Keratinocyte (primary cell): ENCODE data around the gene CLMN. TPM values are rescaled to one million over a fixed set of nuclear protein-coding genes. Genes with fewer than 3 reads are reported as not detected.

Experiments
- DNase-seq: peaks from one replicate; pipeline ENCODE4 v3.0.0-alpha.2; 2011; ENCODE audit warnings: low read depth, missing footprints, low spot score
- FAIRE-seq: peaks from 2 replicates; lab custom pipeline; 2011; peaks lifted over from hg19 to GRCh38; lab: Jason Lieb, UNC
- H2AFZ ChIP-seq: 2 replicates; pipeline ENCODE4 v1.6.0; 2012; ENCODE audit warnings: low read length, control low read depth, inconsistent platforms; ENCODE audit not compliant: control insufficient read depth
- H3K27ac ChIP-seq: 2 replicates; pipeline ENCODE4 v1.5.1; 2011; ENCODE audit warnings: low read length; ENCODE audit not compliant: control insufficient read depth, insufficient read depth
- H3K27me3 ChIP-seq: 3 replicates; pipeline ENCODE4 v1.6.0; 2011; ENCODE audit warnings: low read length; ENCODE audit not compliant: control insufficient read depth, insufficient read depth; ENCODE audit errors: extremely low read depth
- H3K36me3 ChIP-seq, 2 experiments: 2 replicates in 1 of 2; 3 replicates in 1 of 2; pipeline ENCODE4 v1.5.1; 2011; ENCODE audit warnings: low read length in 2 of 2, mild to moderate bottlenecking in 1 of 2; ENCODE audit not compliant: control insufficient read depth in 2 of 2, insufficient read depth in 2 of 2; ENCODE audit errors: extremely low read depth in 1 of 2
- H3K4me1 ChIP-seq: 3 replicates; pipeline ENCODE4 v1.5.1; 2011; ENCODE audit warnings: low read length; ENCODE audit not compliant: control insufficient read depth, insufficient read depth; ENCODE audit errors: extremely low read depth
- H3K4me2 ChIP-seq: 3 replicates; pipeline ENCODE4 v1.6.0; 2011; ENCODE audit warnings: low read depth, low read length; ENCODE audit not compliant: control insufficient read depth, insufficient read depth; ENCODE audit errors: extremely low read depth
- H3K4me3 ChIP-seq, 3 experiments: fragments of 200-600 bp in 1 of 3; sonication (generic) in 1 of 3; 2 replicates in 2 of 3; 3 replicates in 1 of 3; pipeline ENCODE4 v1.5.1; 2011 to 2016; ENCODE audit warnings: low read length in 3 of 3, mild to moderate bottlenecking in 3 of 3, control low read depth in 2 of 3, inconsistent platforms in 1 of 3, low read depth in 1 of 3, mixed read lengths in 1 of 3, mixed run types in 1 of 3, moderate library complexity in 1 of 3; ENCODE audit not compliant: control insufficient read depth in 2 of 3, insufficient read depth in 2 of 3; ENCODE audit errors: extremely low read depth in 1 of 3
- H3K79me2 ChIP-seq: 2 replicates; pipeline ENCODE4 v1.6.0; 2012; ENCODE audit warnings: low read length; ENCODE audit not compliant: control insufficient read depth, insufficient read depth
- H3K9ac ChIP-seq: 3 replicates; pipeline ENCODE4 v1.6.0; 2011; ENCODE audit warnings: low read length; ENCODE audit not compliant: control insufficient read depth, insufficient read depth; ENCODE audit errors: extremely low read depth
- H3K9me1 ChIP-seq: 3 replicates; pipeline ENCODE4 v1.6.0; 2011; ENCODE audit warnings: low read length; ENCODE audit not compliant: control insufficient read depth, insufficient read depth; ENCODE audit errors: extremely low read depth
- H3K9me3 ChIP-seq: 2 replicates; pipeline ENCODE4 v1.5.1; 2012; ENCODE audit warnings: low read depth, low read length; ENCODE audit not compliant: control insufficient read depth
- H4K20me1 ChIP-seq: 3 replicates; pipeline ENCODE4 v1.6.0; 2011; ENCODE audit warnings: low read length; ENCODE audit not compliant: control insufficient read depth, insufficient read depth; ENCODE audit errors: extremely low read depth
- EZH2 ChIP-seq: IDR thresholded peaks from one replicate; pipeline ENCODE4 v1.6.1; 2012; ENCODE audit warnings: inconsistent platforms, mild to moderate bottlenecking, low read length, moderate library complexity
- dilution Hi-C: fragments of 300-500 bp; cut with MboI; formaldehyde crosslinking; loops from one replicate; pipeline ENCODE4 v1.7.0; 2020; ENCODE audit warnings: low sequenced_read_pairs; ENCODE audit not compliant: extremely low pct_ligation_motif_present
- polyA plus RNA-seq, 5 experiments: library from polyadenylated mRNA; depleted of rRNA in 3 of 5; stranded (reverse) in 3 of 5; stranded (forward) in 1 of 5; unstranded in 1 of 5; fragments of >200 nt; gene quantifications; 1 replicate in 1 of 5; 2 replicates in 3 of 5; 3 replicates in 1 of 5; pipeline versions ENCODE4 v1.2.1 to v1.2.3, GENCODE V29; 2011 to 2012; ENCODE audit warnings: missing spikeins in 2 of 5, low read depth in 1 of 5, low replicate concordance in 1 of 5
- TF ChIP-seq, protein P1 (sequence below), 3 experiments: IDR thresholded peaks in 1 of 3; conservative IDR thresholded peaks in 1 of 3; optimal IDR thresholded peaks in 1 of 3; 2 replicates in 2 of 3; 3 replicates in 1 of 3; pipeline versions ENCODE3 to v1.5.1; 2011; ENCODE audit warnings: low read length in 3 of 3, mild to moderate bottlenecking in 3 of 3, moderate library complexity in 2 of 3, control low read depth in 1 of 3, inconsistent platforms in 1 of 3; ENCODE audit not compliant: insufficient read depth in 2 of 3; ENCODE audit errors: extremely low read depth in 1 of 3

CLMN gene
- polyA plus RNA-seq, 1 donor (not counting 4 experiments of a cell fraction or from before 2014, with no cell fraction given) = 6.1 TPM

DNA sequence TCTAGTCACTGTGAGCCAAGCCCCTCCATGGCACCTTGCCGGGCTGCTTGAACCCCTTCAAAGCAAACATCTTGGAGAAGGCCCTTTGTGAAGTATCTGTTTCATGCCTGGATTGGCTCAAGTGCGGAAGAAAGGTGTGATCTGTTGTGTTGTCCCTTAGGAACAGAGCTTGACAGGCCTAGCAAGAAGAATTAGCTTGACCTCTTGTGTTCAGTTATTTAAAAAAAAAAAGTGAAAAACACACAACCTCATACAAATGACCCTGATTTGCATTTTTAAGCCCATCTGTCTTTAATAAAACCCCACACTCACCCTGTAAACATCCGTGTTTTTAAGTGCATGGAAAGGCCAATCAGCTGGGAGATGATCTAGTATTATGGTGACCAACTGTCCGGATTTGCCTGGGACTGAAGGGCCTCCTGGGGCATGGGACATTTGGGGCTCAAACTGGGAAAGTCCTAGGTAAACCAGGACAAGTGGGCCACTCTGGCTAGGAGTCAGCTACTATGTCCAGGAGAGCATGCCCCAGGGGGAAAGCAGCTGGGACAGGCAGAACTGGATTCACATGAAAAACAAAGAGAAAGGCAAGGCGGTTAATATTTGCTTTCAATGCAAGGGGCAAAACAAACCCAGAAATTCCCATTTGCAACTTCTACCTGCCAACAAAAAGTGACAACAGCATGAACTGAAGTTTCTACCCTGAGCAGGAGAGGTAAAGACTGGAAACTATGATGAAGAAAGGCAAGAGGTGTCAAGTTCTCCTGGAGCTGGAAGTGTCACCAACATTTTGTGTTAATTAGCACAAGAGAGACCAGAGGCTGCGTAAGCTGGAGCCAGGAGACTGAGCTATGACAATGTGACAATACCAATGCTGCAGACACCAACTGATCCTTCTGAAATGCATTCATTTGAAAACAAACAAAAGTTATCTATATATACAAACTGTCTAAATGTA is 78.6 kb downstream of the CLMN start:
- dilution Hi-C loops = no loop called here
- Histone ChIP-seq H3K9ac (no peak overlapping the region), H3K4me1 (no peaks in the 10 kb centered on the region), H3K27me3 (no peaks in the 10 kb centered on the region), H3K9me3 (no peaks in the 10 kb centered on the region), H4K20me1 (no peaks in the 10 kb centered on the region), H3K4me2 (no peak overlapping the region), H3K27ac (no peak overlapping the region), H3K79me2 (no peaks in the 10 kb centered on the region), H2AFZ (no peak overlapping the region), H3K4me3 (no peak overlapping the region), H3K9me1 (no peaks in the 10 kb centered on the region), H3K36me3 (no peaks in the 10 kb centered on the region)
- FAIRE-seq (no peak), DNase-seq (no peak)
- TF ChIP-seq EZH2 = no peak
- TF ChIP-seq, protein P1, sequence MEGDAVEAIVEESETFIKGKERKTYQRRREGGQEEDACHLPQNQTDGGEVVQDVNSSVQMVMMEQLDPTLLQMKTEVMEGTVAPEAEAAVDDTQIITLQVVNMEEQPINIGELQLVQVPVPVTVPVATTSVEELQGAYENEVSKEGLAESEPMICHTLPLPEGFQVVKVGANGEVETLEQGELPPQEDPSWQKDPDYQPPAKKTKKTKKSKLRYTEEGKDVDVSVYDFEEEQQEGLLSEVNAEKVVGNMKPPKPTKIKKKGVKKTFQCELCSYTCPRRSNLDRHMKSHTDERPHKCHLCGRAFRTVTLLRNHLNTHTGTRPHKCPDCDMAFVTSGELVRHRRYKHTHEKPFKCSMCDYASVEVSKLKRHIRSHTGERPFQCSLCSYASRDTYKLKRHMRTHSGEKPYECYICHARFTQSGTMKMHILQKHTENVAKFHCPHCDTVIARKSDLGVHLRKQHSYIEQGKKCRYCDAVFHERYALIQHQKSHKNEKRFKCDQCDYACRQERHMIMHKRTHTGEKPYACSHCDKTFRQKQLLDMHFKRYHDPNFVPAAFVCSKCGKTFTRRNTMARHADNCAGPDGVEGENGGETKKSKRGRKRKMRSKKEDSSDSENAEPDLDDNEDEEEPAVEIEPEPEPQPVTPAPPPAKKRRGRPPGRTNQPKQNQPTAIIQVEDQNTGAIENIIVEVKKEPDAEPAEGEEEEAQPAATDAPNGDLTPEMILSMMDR (optimal IDR thresholded peaks at IDR 0.05 in 1 of 3, IDR thresholded peaks at IDR 0.05 in 1 of 3, conservative IDR thresholded peaks at IDR 0.05 in 1 of 3; ENCODE audit: extremely low read depth in 1 of 3, insufficient read depth in 2 of 3, low read length in 3 of 3) = no peak

DNA sequence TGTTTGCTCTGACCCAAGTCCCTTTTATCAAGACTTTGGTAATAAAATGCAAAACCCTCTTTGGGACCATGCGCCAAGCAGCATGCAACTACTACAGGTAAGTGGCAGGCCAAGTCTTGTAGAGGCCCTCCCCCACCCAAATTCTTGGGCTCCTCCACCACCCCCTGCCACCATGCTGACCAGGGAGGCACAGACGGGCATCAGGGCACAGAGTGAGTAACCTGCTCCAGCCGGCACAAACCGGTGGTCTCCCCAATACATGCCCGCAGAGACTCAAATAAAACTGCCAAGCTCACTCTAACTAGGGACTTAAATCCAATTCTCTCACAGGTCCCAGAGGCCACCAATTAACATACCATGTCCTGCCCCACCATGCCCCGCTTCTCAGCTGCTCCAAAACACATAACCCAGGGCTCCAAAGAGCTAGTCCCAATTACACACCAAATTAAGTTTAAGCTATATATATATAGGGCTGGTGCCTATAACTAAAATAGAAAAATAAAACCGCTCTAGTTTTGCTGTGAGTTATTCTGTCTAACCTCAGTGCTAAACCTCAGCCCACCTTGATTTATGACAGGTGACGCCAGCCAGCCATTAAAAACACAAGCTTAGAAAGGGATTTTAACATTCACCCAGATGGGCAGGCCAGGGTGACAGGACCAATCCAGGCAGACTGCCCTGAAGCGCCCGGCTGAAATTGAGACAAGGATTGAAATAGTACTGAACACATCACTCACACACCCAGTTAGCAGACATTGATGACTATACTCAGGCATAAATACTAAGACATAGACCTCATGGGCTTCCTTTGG is 81.0 kb downstream of the CLMN start:
- Histone ChIP-seq H3K9me3 (no peaks in the 10 kb centered on the region), H3K27me3 (no peaks in the 10 kb centered on the region), H2AFZ (no peak overlapping the region), H3K27ac (no peak overlapping the region), H3K9me1 (no peaks in the 10 kb centered on the region), H3K4me1 (no peaks in the 10 kb centered on the region), H3K4me2 (no peak overlapping the region), H3K9ac (no peak overlapping the region), H3K36me3 (no peaks in the 10 kb centered on the region), H3K79me2 (no peaks in the 10 kb centered on the region), H4K20me1 (no peaks in the 10 kb centered on the region), H3K4me3 (no peak overlapping the region)
- FAIRE-seq = no peak
- DNase-seq = no peak
- no peak for TF ChIP-seq EZH2
- TF ChIP-seq, protein P1 (optimal IDR thresholded peaks at IDR 0.05 in 1 of 3, IDR thresholded peaks at IDR 0.05 in 1 of 3, conservative IDR thresholded peaks at IDR 0.05 in 1 of 3; ENCODE audit: extremely low read depth in 1 of 3, insufficient read depth in 2 of 3, low read length in 3 of 3) = no peak
- dilution Hi-C loops = no loop called here
